Neutrophil (primary cell): ENCODE measurements around the gene INPP5K.

ENCODE experiments used
- H3K27ac ChIP-seq: fragments of 200-600 bp; sonication (generic); 2 replicates; pipeline ENCODE4 v1.5.1; 2016; ENCODE audit warnings: mild to moderate bottlenecking, moderate library complexity
- H3K27me3 ChIP-seq: fragments of 200-600 bp; sonication (generic); 2 replicates; pipeline ENCODE4 v1.6.0; 2016; ENCODE audit warnings: mild to moderate bottlenecking
- H3K36me3 ChIP-seq: fragments of 200-600 bp; sonication (generic); 2 replicates; pipeline ENCODE4 v1.5.1; 2017
- H3K4me1 ChIP-seq, 2 experiments: fragments of 200-600 bp in 1 of 2; sonication (generic) in 1 of 2; 1 replicate in 1 of 2; 2 replicates in 1 of 2; pipeline versions ENCODE4 v1.5.1 to v1.6.1; 2013 to 2016; ENCODE audit warnings: low read depth in 1 of 2, low read length in 1 of 2, mild to moderate bottlenecking in 1 of 2, moderate library complexity in 1 of 2; ENCODE audit not compliant: control insufficient read depth in 1 of 2, insufficient read depth in 1 of 2
- H3K4me3 ChIP-seq, 2 experiments: fragments of 200-600 bp in 1 of 2; sonication (generic) in 1 of 2; 1 replicate in 1 of 2; 2 replicates in 1 of 2; pipeline ENCODE4 v1.5.1; 2013 to 2016; ENCODE audit warnings: low read depth in 1 of 2, low read length in 1 of 2, mild to moderate bottlenecking in 1 of 2, moderate library complexity in 1 of 2
- H3K9me3 ChIP-seq: fragments of 200-600 bp; sonication (generic); 2 replicates; pipeline ENCODE4 v1.5.1; 2016
- CTCF ChIP-seq: fragments of 200-600 bp; sonication (generic); IDR thresholded peaks from 2 replicates; pipeline ENCODE4 v1.5.1; 2016; ENCODE audit warnings: antibody characterized with exemption

The INPP5K gene

DNA sequence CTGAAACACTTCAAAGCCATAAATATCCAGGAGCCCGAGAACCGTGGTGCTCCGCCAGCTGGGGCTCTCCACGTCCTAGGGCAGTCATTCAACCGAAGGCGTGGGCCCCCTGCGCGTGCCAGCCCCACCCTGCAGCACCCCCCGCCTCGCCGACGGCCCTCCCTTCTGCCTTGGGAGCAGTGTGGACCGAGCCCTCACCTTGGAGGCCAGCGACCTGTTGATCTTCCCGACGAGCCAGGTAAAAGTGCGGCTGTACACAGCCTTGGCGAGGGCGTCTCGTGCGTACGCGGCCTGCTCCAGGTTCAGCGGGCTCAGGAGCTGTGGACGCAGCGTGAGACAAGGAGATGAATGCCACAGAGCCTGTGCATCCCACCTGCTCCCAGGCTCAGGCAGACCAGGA, 38.0 kb downstream of the INPP5K start:
- Histone ChIP-seq H3K9me3 (no peaks in the 10 kb centered on the region), H3K4me1 (no peaks in the 10 kb centered on the region), H3K27me3 (peaks cover 94% of the 10 kb centered on the region), H3K27ac (no peak overlapping the region), H3K36me3 (no peaks in the 10 kb centered on the region), H3K4me3 (no peak overlapping the region)
- TF ChIP-seq CTCF: no peak

- Histone ChIP-seq H3K27ac (no peak overlapping the region), H3K4me3 (no peak overlapping the region), H3K36me3 (no peaks in the 10 kb centered on the region), H3K27me3 (peaks cover 96% of the 10 kb centered on the region), H3K4me1 (no peaks in the 10 kb centered on the region), H3K9me3 (no peaks in the 10 kb centered on the region)
- TF ChIP-seq CTCF: no peak
Measured at GRCh38 chr17:1475321-1475854, 41.0 kb downstream of the INPP5K start.

DNA sequence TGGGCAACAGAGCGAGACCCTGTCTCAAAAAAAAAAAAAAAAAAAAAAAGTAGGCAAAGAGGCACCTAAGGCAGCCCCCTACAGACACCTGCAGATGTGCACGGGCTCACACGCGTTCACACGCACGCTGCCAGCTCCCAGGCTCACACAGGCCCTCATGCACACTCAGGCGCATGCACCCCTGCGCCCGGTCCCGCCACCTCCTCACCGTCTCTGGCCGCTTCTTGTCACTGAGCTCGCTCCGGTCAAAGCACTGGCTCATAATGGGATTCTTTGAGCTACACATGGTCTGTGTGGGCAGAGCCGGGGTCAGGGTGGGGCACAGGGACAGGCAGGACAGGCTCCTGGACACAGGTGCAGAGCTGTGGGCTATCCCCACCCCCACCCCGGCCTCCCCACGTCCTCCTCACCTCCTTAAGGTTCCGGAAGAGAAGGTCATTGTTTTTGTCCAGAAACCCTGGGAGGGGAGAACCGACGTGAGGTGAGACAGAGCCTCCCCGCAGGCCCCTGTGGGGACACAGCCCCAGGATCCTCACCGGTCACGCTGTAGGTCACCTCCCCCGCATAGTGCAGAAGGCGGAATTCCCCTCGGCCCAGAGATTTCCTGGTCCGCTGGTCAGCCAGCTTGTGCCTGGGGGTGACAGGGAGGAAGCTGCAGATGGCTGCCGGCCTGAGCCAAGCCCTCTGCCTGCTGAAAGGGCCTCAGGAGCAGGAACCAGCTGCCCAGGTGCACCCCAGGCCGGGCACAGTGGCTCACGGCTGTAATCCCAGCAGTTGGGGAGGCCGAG, 41.8 kb downstream of the INPP5K start:
- no peaks in the 10 kb centered on the region for H3K9me3 ChIP-seq
- no peak overlapping the region for H3K27ac ChIP-seq
- no peak for TF ChIP-seq CTCF
- no peaks in the 10 kb centered on the region for H3K36me3 ChIP-seq
- H3K4me1 ChIP-seq: no peaks in the 10 kb centered on the region
- H3K4me3 ChIP-seq: no peak overlapping the region
- peaks cover 99% of the 10 kb centered on the region for H3K27me3 ChIP-seq

- Histone ChIP-seq H3K4me1 (peaks cover 0 to 3% of the 10 kb centered on the region in 2 experiments), H3K36me3 (no peaks in the 10 kb centered on the region), H3K27ac (no peak overlapping the region), H3K4me3 (no peak overlapping the region), H3K27me3 (peaks cover 99% of the 10 kb centered on the region), H3K9me3 (no peaks in the 10 kb centered on the region)
- no peak for TF ChIP-seq CTCF
Measured at GRCh38 chr17:1473841-1474240, 42.6 kb downstream of the INPP5K start.

DNA sequence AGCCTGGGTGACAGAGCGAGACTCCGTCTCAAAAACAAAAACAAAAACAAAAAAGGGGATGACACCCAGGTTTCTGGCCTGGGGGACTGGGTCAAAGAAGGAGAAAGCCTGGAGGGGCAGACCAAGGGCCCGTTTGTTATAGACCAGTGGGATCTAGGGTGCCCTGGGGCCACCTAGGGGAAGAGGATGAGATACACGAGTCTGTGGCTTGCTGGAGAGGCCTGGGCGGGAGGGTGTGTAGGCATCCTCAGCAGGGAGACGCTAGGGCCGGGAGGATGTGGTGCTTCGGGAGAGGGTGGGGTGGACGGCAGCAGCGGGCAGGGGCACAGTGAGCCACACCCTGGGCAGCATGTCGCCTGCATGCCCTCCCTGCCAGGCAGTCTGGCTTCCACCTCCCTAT, 43.2 kb downstream of the INPP5K start:
- H3K4me3 ChIP-seq: no peak overlapping the region
- TF ChIP-seq CTCF: no peak
- no peak overlapping the region for H3K27ac ChIP-seq
- peaks cover 0 to 6% of the 10 kb centered on the region in 2 experiments for H3K4me1 ChIP-seq
- no peaks in the 10 kb centered on the region for H3K9me3 ChIP-seq
- H3K27me3 ChIP-seq: peaks cover 99% of the 10 kb centered on the region
- no peaks in the 10 kb centered on the region for H3K36me3 ChIP-seq
